HG03432 (cell line): ENCODE results near the gene ELMO1.

Experiments
- ATAC-seq: cut with Tn5 transposase; IDR thresholded peaks from one replicate; pipeline ENCODE4 v1.9.1; 2021; ENCODE audit warnings: mild to moderate bottlenecking, moderate library complexity; ENCODE audit not compliant: unreplicated experiment

Gene ELMO1

DNA sequence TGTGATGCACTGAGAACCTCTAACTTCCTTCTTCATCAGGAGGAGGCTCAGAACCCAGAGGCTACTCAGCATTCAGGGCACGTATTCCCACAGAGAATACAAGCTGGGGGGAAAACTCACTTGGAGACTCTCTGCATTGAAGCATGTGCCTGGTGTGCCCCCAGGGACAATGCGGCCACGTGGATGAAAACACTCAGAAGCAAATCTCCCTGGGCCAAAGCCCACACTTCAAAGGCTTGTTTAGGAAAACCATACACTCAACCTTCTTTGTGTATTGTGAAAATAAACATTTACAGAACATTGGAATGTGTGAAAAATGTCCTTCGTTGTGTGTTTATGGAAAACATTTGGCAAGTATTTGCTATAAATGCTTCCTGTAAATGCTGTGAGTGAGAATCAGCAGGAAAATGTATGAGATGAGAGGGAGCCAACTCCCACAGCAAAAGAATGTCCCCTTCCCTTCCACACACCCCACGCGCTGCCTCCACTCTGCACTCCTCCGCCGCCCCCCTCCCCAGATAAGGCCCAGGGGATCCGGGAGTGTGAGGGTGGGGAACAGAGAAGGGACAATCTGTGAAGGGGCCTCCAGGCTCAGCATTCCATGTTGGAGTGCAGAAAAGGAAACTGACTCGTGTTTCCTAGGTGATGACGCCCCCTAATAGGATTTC is 339.5 kb downstream of the ELMO1 start:
- ATAC-seq, result no peak

- no peak for ATAC-seq
These were observed 340.0 kb downstream of the ELMO1 start for GRCh38 chr7:37108615-37109014.

DNA sequence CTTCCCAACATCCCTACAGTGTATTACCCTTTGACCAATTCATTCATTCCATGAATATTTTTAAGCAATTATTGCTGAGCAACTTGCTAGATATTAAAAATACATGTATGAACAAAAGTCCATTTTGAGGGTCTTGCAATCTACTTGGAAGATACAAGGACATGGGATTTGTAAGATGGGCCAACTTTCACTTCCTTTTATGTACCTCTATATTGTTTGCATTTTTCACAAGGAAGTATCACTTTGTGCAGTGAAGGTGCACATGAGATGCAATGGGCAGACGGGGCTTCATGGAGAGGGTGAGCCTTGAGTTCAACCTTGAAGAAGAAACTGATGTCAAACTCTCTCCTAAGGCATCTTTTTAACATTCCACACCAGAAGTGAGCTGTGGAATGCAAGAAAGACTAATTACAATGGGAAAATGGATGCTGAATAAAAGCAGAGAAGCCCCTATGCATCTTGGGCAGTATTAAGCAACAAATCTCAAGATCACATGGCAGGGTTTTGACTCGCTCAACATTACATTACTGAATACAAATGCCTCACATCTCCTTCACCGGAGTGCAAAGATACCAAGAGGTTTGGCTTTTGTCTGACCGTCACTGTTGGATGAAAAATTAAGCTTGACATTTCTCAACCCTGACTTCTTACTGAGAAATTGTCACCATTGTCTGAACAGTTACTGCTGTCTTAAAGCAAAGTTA is 341.5 kb downstream of the ELMO1 start:
- ATAC-seq, result no peak

DNA sequence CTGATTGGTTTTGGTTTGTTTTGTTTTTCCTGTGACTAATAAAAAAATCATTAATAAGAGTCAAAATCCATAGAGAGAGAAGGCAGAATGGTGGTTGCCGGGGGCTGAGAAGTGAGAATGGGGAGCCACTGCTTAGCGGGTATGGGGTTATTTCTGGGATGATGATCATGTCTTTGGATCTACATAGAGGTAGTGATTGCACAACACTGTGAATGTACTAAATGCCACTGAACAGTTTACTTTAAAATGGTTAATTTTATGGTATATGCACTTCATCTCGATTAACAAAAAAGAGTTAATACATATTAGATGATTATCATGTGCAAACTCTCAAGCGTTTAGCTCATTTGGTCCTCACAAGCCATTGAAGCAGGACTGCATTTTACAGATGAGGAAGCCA is 342.9 kb downstream of the ELMO1 start:
- no peak for ATAC-seq

DNA sequence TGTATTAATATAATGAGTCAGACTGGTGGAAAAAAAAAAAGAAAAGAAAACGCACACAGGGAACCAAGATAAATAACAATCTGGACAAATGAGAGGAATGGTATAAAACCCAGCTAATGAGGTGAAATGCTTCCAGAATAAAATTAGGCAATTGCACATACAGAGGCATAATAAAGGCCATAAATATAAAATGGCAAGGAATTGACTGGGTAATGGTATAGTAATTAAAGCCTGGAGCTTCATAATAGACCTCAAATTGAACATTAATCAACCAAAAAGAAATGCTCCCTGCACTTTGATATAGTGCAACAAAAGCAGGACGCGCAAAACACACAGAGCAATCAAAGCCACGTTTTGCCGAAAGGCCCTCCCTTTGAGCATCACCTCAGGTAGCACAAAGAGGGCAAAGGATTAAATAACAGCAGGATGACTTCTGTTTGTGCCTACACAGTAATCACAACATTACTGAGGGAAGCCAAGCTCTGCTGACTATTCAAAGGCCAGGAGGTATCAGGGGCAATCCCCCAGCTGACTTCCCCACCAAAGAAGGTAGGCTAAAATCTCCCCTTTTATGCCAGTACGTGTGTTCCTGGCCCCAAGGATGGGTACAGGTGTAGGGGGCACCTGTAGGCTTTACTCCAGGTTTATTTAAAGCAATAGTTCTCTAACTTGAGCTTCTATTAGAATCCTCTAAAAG is 343.7 kb downstream of the ELMO1 start:
- ATAC-seq, result no peak

GRCh38 chr7:37102518-37103137 is 346.0 kb downstream of the ELMO1 start:
- ATAC-seq, result no peak

GRCh38 chr7:37100735-37101331 is 347.8 kb downstream of the ELMO1 start:
- no peak for ATAC-seq

GRCh38 chr7:37098762-37099161 is 349.9 kb downstream of the ELMO1 start:
- ATAC-seq, result no peak

DNA sequence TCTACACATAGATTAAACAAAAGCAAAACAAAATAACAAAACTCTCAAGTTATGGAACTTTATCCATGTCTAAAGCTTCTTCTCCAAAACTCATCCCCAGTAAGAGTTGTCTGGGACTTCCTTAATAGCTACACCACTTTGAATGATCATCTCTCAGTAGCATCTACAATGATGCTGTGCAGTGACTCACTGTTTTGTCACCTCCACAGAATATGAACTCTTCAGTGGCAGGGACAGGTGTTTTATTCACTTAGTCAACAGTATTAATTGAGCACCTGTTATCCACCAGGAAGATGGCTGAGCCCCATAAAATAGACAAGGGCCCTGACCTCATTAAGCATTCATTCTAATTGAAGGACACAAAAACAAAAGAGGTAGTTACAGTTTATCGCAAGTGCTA is 350.7 kb downstream of the ELMO1 start:
- ATAC-seq, result no peak

GRCh38 chr7:37097276-37097675 is 351.4 kb downstream of the ELMO1 start:
- ATAC-seq, result no peak

DNA sequence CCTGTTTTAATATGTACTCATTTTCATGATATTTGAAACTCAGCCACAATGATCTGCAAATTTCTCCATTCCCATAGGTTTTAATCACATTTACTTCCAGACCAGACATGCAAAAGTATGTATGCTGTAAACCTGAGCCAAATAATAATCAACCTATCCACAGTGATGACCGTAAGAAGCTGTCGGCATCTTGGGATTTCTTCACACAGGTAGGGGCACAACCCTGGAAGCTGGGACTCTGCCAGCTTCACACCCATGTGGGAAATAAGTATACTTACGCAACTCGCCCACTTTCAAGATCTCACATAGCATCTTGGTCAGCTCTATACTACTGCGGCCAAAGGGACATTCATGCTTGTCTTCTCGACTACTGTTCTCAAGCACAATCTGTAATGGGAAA is 352.3 kb downstream of the ELMO1 start:
- ATAC-seq, result no peak

DNA sequence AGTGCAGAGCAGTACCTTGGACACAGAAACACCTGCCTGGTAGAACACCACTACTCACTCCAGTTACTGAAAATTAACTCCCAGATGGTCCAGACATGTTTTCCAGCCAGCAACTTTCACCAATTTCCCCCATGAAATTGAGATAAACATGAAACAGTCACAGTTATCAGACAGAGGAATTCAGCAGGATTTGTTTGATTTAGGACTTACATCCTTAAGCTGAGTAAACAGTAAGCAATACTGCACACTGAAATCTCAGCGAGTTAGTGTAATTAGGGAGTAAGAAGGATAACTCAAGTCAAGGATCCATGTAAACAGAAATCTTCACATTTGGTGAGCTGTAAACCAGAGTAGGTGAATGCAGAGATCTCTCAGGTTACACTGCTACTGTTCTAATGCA is 353.5 kb downstream of the ELMO1 start:
- no peak for ATAC-seq

DNA sequence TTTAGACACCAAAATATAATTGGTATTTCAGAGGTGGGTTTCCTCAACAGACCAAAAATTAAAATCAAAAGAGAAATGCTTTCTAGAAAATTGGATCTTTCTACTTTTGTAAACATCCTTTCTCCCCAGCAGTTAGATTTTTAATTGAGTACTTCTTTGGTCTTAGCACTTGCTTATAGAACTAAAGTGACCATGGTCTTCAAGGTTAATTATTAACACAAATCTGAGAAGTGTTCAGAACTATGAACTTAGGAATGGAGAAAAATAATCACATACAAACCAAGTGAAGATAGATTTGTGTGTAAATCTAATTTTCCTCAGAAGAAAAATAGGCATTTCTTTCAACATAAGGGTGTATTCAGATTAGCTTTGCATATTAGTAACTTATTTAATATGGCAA is 355.4 kb downstream of the ELMO1 start:
- no peak for ATAC-seq

GRCh38 chr7:37092548-37092947 is 356.1 kb downstream of the ELMO1 start:
- ATAC-seq, result no peak

DNA sequence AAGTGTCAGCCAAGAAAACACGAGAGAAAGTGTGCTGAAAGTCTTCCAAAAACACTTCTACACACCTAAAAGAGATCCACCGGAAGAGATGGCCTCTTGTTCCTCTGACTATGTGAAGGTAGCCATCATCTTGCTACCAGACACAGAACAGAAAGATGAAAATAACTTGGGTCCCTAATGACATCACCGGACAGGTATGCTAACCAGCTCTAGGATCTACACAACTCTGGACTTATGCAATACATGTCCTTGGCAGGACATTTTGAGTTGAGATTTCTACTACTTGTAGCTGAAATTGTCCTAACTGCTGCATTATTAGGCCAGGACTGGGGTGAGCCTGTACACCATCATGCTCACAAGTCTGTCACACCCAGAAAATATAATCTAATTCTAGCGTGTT is 358.7 kb downstream of the ELMO1 start:
- no peak for ATAC-seq

GRCh38 chr7:37085600-37085999 is 363.1 kb downstream of the ELMO1 start:
- no peak for ATAC-seq

DNA sequence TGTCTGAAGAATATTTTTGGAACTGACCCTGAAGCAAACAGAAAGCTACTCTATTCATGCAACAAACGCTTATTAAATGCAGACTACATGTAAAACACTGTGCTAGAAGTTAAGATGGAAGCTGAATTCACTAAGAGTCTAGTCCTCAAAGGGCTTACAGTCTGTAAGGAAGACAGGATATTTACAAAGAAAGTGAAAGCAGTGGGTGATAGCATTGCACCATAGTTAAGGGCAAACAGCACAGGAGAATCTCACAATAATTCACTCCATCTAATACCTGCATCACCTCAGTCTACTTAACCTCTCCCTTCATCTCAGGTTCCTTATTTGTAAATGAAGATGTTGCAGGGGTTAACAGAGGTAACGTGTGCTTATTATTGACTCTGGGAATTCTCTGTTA is 364.4 kb downstream of the ELMO1 start:
- no peak for ATAC-seq

DNA sequence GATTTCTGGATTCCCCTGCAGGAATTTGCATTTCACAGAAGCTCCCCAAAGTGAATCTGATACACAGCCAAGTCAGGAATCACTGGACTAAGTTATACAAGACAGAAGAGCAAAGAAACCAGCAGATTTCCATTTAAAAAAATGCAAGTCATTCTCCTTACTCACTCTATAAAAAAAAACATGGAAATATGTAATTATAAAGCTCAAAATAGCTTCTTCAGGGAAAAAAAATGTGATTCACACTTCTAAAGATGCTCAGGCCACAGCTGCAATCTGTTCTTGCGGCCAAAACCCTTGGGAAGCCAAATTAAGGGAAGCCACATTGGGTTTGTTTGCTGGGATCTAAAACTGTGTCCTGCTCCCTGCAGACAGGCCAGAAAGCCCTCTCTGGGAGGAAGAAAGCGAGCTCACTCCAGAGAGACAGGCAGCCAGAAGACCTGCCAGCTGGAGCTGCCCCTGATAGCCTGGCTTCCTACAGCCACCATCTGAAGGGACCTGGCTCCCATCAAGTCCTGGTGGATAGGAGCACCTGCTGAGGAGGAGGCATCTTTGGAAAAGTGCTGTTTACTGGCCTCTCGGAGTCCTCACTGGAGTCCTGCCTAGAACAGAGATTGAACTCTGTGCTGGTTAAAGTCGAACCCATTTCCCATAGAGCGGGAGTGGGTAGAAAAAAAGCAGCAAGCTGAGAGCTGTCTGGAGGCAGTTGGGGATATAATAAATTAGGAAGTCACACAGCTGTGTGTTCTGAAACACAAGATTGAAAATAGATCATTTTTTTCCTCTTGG is 365.2 kb downstream of the ELMO1 start:
- ATAC-seq, result no peak

DNA sequence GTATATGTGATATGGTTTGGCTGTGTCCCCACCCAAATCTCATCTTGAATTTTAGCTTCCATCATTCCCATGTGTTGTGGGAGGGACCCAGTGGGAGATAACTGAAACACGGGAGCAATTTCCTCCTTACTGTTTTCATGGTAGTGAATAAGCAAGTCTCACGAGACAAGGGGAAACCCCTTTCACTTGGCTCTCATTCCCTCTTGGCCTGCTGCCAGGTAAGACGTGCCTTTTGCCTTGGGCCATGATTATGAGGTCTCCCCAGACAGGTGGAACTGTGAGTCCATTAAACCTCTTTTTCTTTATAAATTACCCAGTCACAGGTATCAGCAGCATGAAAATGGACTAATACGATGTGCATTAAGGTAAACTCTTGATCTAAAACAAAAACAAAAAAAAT is 367.2 kb downstream of the ELMO1 start:
- no peak for ATAC-seq

DNA sequence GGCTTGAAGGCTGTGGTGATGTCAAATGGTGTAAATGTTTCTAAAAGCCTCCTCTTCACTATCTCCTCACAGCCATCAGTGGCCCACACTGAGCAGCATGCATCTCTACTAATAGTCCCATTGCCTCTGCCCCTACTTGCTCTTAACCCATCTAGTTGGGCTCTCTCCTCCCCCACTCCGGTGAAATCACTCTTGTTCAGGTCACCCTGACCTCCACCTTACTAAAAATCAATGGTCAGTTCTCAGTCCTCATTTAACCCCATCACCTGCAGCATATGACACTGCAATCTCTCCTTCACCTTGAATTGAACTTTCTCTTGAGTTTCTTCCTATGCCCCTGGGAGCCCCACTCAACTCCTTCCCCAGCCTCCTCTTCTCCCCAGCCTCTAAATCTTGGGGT is 369.2 kb downstream of the ELMO1 start:
- no peak for ATAC-seq

GRCh38 chr7:37076668-37077067 is 372.0 kb downstream of the ELMO1 start:
- no peak for ATAC-seq
